GM19239 (cell line): ENCODE measurements around the gene SLC41A2.
"Not testable (repeated sequence)": the region's sequence is repeated elsewhere in the genome, so short reads cannot be mapped to it uniquely, and the experiment has no call there.

Source experiments
- DNase-seq: peaks from one replicate; pipeline ENCODE4 v3.0.0; 2011; ENCODE audit warnings: low spot score; ENCODE audit not compliant: insufficient read length
- FAIRE-seq: peaks from 2 replicates; lab custom pipeline; 2011; peaks lifted over from hg19 to GRCh38; lab: Jason Lieb, UNC

SLC41A2 gene

DNA sequence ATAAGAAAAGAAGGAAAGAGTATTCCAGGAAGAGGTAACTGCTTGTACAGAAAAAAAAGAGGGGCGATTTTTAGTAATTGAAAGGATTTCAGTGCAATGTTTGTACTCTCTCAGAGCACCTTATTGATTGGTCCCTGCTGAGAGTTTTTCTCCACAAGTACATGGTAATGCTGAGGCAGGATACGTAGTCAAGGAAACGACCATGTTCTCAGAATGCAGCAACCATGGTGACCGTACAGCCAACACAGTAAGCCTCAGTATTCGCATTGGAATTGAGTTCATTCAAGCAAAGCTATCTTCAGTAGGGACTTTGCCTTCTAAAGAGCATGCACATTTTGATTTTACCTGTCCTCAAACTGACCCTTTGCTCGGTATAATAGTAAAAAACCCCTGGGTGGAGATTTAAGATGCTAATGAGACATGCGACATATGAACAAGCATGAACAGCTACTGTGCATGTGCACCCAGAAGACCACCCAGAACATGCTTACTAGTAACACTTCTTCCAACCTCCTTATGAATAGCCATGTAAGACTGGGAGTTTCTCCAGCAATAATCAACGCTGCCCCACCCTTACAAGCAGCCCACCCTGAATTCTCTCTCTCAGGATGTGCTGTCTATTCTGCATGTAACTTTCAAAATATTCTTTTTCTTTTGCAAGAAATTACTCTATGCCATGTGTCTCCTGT, 6.2 kb upstream of the SLC41A2 start:
- no peak for DNase-seq

GRCh38 chr12:104963757-104964156, 5.7 kb upstream of the SLC41A2 start:
- FAIRE-seq: no peak
- DNase-seq: no peak

More for the DNA sequence above, 6.2 kb upstream of the SLC41A2 start:
- FAIRE-seq: no peak

DNA sequence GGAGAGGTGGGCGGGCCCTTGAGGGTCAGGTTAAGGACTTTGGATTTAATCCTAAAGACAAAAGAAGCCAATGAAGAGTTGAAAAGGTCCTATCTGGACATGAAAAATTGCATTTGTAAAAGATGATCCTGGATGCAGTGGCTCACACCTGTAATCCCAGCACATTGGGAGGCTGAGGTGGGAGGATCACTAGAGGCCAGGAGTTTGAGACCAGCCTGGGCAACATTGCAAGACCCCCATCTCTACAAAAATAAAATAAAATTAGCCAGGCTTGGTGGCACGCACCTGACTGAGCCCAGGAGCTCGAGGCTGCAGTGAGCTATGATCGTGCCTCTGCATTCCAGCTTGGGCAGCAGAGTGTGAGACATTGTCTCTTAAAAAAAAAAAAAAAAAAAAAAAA, 2.4 kb upstream of the SLC41A2 start:
- DNase-seq (no peak), FAIRE-seq (no peak)

- FAIRE-seq: no peak
These were observed 1.3 kb upstream of the SLC41A2 start for GRCh38 chr12:104959335-104959841.

DNA sequence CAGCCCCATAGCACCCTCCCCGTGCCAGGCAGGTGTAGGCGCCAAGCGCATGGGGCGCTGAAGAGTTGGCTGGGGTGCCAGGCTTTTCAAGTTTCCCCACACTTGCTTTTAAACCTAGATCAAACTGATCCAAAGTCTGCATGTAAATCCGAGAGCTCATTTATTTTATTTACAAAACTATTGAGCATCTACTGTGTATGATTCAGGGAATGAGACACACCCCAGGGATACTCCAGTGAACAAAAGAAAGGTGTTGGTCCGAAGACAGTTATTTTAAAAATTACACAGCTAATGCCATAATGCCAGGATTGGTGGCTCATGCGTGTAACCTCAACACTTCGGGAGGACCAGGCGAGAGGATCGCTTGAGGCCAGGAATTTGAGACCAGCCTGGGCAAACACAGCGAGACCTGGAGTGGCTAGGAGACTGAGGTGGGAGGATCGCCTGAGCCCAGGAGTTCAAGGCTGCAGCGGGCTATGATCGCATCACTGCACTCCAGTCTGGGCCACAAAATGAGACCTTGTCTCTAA, 780 bp upstream of the SLC41A2 start:
- FAIRE-seq (no peak), DNase-seq (no peak)

More at GRCh38 chr12:104959335-104959841, 1.3 kb upstream of the SLC41A2 start:
- no peak for DNase-seq

GRCh38 chr12:104957719-104958000, 430 bp downstream of the SLC41A2 start:
- FAIRE-seq: peak; percentile 52
- DNase-seq: peak; percentile 17

DNA sequence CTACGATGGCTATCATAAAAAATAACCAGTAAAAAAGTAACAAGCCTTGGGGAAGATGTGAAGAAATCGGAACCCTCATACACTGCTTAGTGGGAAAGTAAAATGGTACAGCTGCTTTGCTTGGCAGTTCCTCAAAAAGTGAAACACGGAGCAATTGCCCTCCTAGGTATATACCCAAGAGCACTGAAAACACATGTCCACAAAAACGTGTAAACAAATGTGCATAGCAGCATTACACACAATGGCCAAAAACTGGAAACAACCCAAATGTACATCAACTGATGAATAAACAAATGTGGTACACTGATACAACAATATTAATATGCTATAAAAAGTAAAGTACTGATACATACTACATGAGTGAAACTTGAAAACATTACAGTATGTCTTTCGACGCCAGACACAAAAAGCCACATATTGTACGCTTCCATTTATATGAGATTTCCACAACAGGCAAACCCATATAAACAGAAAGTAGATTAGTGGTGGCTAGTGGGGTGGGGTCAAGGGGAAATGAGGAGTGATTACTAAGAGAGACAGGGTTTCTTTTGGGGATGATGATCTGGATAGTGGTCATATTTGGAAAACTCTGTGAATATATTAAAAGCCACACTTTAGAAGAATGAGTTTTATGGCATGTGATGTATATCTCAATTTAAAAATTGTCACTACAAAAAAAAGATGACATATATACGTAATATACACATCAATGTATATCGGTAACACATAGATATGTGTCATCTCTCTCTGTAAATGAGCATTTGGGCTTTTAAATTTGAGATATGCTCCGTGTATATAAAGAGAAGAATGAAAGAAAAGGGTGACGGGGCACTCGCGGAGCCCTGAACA, 996 bp downstream of the SLC41A2 start:
- FAIRE-seq (no peak), DNase-seq (no peak)

GRCh38 chr12:104955703-104956102, 2.4 kb downstream of the SLC41A2 start:
- FAIRE-seq: no peak
- no peak for DNase-seq

- no peak for FAIRE-seq
These were observed 4.8 kb downstream of the SLC41A2 start for GRCh38 chr12:104953323-104953722.

DNA sequence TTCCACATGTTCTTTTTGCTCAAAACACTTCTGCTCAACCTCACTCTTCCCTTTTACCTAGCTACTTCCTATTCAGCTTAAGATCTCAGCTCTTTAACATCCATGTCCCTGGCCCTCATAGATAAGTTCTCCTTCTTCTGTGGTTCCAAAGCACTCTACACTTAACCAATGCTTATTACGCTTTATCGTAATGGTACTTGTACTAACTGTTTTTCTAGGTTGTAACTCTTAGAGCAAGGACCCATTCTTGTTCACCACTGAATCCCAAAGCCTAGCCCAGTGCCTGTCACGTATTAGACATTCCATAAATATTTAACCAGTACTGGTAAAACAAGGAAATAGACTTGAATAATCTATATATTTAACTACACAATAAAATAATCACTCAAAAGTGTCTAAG, 5.3 kb downstream of the SLC41A2 start:
- no peak for DNase-seq
- no peak for FAIRE-seq

More at GRCh38 chr12:104953323-104953722, 4.8 kb downstream of the SLC41A2 start:
- DNase-seq: no peak

DNA sequence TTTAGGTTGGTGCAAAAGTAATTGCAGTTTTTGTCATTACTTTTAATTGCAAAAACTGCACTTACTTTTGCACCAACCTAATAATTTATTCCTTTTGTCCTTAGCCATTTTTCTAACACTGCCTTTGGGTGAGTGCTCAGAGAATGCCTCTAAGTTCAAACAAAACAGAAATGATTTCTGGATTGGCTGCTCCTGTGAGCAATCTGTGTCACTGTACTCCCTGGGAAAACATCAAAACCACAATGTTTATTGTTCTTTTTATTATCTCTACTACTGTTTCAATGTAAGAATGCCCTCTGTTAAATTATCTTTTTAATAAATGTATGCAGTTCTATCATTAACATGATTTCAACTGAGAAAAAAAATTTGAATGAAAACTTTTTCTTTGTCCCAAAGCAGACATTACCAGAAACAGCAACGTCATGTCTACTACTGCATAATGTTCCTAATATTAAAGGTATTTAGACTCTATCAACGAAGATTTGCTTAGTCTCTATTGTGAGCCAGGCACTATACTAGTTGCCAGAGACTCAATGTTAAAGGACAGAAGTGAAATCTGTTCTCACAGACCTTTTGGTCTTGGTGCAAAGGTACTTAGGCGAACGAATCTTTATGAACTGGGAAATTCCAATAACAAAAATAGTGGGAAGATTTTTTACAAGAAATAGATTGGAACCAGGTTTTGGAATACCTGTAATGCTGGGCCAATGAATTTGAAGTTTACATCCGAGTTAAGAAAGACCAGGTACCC, 6.2 kb downstream of the SLC41A2 start:
- no peak for DNase-seq
- FAIRE-seq: no peak

DNA sequence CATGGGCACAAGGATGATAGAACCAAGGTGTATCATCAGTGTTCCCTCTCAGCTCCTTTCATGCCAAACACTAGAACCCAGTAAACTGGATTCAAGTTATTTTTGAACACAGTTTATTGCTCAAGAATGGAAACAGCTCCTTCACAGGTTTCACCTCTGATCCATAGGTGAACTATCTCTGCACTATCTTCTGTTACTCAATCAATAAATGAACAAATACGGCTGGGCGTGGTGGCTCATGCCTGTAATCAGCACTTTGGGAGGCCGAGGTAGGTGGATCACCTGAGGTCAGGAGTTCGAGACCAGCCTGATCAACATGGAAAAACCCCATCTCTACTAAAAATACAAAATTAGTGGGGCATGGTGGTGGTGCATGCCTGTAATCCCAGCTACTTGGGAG, 9.4 kb downstream of the SLC41A2 start:
- not testable (repeated sequence) for DNase-seq, FAIRE-seq

DNA sequence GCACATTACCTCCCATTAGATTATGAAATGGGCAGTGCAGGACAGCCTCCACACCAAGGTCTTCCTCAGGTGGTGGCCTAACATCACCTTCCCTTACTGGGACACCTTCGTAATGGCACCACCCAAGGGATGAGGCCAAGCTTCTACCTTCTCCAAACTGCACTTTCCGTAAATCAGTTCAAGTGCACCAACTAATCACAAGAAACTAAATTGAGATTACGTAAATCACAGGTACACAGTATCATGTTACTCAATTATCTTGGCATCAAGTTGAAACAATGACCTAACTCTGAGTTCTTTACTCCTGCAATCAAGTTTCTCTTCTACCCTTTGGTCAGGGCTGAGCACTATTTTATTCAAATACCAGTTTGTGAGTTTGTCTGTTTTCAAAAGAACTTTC, 13.8 kb downstream of the SLC41A2 start:
- FAIRE-seq: no peak

DNA sequence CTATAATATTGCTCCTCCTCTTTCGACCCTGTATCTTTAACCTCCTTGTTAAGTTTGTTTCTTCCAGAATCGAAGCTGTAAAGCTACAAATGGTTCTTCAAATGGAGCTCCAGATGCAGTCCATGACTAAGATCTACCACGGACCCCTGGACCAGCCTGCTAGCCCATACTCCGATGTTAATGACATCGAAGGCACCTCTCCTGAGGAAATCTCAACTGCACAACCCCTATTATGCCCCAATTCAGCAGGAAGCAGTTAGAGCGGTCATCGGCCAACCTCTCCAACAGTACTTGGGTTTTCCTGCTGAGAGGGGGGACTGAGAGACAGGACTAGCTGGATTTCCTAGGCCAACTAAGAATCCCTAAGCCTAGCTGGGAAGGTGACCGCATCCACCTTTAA, 14.7 kb downstream of the SLC41A2 start:
- not testable (repeated sequence) for FAIRE-seq

More for the DNA sequence above, 13.8 kb downstream of the SLC41A2 start:
- DNase-seq: no peak

DNA sequence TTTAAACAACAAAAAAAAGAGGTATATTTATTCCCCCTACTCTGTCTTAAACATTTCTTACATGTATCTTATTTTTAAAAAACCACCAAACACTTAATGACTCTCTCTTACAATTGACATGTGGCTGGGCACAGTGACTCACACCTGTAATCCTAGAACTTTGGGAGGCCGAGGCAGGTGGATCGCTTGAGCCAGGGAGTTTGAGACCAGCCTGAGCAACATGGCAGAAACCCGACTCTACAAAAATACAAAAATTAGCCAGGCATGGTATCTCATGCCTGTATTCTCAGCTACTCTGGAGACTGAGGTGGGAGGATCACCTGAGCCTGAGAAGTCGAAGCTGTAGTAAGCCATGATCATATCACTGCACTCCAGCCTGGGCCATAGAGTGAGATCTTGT, 16.0 kb downstream of the SLC41A2 start:
- FAIRE-seq (no peak), DNase-seq (no peak)

More for the DNA sequence above, 14.7 kb downstream of the SLC41A2 start:
- DNase-seq: not testable (repeated sequence)

GRCh38 chr12:104941454-104941853, 16.6 kb downstream of the SLC41A2 start:
- DNase-seq (no peak), FAIRE-seq (no peak)

GRCh38 chr12:104939089-104939488, 19.0 kb downstream of the SLC41A2 start:
- no peak for FAIRE-seq
- DNase-seq: no peak

GRCh38 chr12:104938371-104938770, 19.7 kb downstream of the SLC41A2 start:
- no peak for DNase-seq
- FAIRE-seq: no peak

DNA sequence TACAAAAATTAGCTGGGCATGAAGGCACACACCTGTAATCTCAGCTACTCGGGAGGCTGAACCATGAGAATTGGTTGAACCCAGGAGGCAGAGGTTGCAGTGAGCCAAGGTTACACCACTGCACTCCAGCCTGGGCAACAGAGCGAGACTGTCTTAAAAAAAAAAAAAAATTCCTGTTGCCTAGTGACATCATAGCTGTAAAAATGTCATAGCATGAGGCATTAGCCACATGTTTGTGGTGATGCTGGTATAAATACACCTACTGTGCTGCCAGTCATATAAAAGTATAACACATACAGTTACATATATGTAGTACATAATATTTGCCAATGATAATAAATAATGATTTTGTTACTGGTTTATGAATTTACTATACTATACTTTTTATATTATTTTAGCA, 22.2 kb downstream of the SLC41A2 start:
- FAIRE-seq (no peak), DNase-seq (no peak)

DNA sequence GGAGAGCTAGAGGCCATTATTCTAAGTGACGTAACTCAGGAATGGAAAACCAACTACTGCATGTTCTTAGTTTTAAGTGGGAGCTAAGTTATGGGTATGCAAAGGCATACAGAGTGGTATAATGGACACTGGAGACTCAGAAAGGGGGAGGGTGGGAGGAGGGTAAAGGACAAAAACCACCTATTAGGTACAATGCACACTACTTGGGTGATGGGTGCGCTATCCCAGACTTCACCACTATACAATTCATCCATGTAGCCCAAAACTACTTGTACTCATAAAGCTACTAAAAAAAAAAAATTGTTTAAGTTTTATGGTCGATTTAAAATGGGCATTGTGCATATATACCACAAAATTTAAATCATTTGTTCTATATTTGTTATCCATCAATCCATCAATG, 24.3 kb downstream of the SLC41A2 start:
- DNase-seq (no peak), FAIRE-seq (no peak)
